Muscle layer of duodenum (tissue), 2 donors: ENCODE results near the gene SMAP2.

ENCODE experiments used
- H3K27ac ChIP-seq: one replicate; pipeline ENCODE4 v1.7.0; 2013; ENCODE audit warnings: mild to moderate bottlenecking, low read length
- H3K27me3 ChIP-seq: one replicate; pipeline ENCODE4 v1.7.0; 2013; ENCODE audit warnings: low read depth, mild to moderate bottlenecking, control low read depth, low read length
- H3K36me3 ChIP-seq, 2 donors: one replicate each; pipeline ENCODE4 v1.7.0; 2013; ENCODE audit warnings: low read length in 2 of 2, control low read depth in 1 of 2, mild to moderate bottlenecking in 1 of 2; ENCODE audit not compliant: insufficient read depth in 2 of 2, control insufficient read depth in 1 of 2
- H3K4me1 ChIP-seq, 2 donors: one replicate each; pipeline ENCODE4 v1.7.0; 2013; ENCODE audit warnings: low read length in 2 of 2, mild to moderate bottlenecking in 2 of 2, control low read depth in 1 of 2, moderate library complexity in 1 of 2; ENCODE audit not compliant: insufficient read depth in 2 of 2, control insufficient read depth in 1 of 2
- H3K4me3 ChIP-seq, 2 donors: one replicate each; pipeline ENCODE4 v1.7.0; 2013; ENCODE audit warnings: low read length in 2 of 2, low read depth in 1 of 2, mild to moderate bottlenecking in 1 of 2
- H3K9me3 ChIP-seq, 2 donors: one replicate each; pipeline ENCODE4 v1.7.0; 2013; ENCODE audit warnings: low read length in 2 of 2, control low read depth in 1 of 2, mild to moderate bottlenecking in 1 of 2; ENCODE audit not compliant: control insufficient read depth in 1 of 2
- donor health status: healthy.

The SMAP2 gene

DNA sequence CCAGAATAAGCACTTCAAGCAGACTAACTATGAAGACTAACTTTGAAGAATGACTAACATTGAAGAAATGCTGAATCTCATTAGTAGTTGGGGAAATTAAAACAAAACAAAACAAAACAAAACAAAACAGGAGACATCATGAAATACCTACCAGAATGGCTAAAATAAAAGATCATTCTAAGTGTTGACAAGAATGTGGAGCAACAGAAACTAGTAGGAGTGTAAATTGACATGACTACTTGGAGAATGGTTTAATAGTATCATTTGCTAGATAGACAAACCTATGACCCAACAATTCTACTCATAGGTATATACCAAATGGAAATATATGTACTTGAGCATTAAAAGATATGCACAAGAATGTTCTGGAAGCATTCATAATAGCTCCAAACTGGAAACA, 57.9 kb downstream of the SMAP2 start:
- no peaks in the 10 kb centered on the region for H3K27me3 ChIP-seq
- no peaks in the 10 kb centered on the region for H3K9me3 ChIP-seq
- H3K27ac ChIP-seq = no peak overlapping the region
- H3K36me3 ChIP-seq = no peaks in the 10 kb centered on the region
- no peak overlapping the region for H3K4me3 ChIP-seq
- no peaks in the 10 kb centered on the region for H3K4me1 ChIP-seq

DNA sequence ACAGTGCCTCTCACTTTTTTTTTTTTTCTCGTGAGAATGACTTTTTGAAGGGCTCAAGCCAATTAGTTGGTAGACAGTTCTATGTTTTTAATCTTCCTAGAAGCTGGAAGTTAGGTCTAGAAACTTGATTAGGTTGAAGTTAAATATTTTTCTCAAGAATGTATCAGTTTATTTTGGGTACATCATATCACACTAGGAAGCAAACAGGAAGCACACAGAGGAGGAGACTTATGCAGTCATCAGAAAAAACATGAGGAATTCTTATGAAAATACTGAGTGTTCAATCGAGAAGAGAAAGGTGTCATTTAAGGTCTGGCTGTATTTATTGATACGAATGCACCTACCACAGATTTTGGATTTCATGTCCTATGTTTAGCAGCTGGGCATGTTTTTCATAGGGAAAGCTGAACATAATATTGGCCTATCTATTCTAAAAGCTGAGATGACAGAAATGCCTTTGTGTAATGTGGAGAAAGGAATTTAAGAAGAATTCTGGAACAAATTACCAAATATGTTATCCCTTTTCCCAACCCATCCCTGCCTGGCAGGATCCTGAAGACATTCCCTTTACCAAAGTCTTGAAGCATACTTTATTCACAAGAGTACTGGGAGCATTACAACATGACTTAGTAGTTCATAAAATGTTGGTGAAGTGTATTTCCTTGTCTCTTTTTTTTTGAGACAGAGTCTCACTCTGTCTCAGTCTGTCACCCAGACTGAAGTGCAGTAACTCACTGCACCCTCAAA, 59.3 kb downstream of the SMAP2 start:
- no peaks in the 10 kb centered on the region for H3K27me3 ChIP-seq
- H3K4me1 ChIP-seq = no peaks in the 10 kb centered on the region
- no peak overlapping the region for H3K4me3 ChIP-seq
- no peaks in the 10 kb centered on the region for H3K36me3 ChIP-seq
- H3K27ac ChIP-seq = no peak overlapping the region
- H3K9me3 ChIP-seq = no peaks in the 10 kb centered on the region

DNA sequence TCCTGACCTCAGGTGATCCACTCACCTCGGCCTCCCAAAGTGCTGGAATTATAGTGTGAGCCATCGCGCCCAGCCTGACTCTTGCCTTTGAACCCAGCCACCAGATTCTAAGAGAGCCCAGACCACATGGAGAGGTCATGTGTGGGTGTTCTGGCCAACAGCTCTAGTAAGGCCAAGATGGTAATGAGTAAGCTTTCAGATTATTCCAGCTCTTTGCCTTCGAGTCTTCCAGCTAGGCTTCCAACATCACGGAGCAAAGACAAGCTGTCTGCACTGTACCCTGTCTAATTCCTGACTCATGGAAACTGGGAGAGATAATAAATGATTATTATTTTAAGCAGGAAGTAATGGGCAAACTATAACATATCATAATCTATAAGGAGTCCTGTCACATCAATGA, 61.9 kb downstream of the SMAP2 start:
- H3K36me3 ChIP-seq = no peaks in the 10 kb centered on the region
- H3K4me3 ChIP-seq = no peak overlapping the region
- no peaks in the 10 kb centered on the region for H3K9me3 ChIP-seq
- H3K27ac ChIP-seq = no peak overlapping the region
- no peaks in the 10 kb centered on the region for H3K4me1 ChIP-seq
- no peaks in the 10 kb centered on the region for H3K27me3 ChIP-seq

DNA sequence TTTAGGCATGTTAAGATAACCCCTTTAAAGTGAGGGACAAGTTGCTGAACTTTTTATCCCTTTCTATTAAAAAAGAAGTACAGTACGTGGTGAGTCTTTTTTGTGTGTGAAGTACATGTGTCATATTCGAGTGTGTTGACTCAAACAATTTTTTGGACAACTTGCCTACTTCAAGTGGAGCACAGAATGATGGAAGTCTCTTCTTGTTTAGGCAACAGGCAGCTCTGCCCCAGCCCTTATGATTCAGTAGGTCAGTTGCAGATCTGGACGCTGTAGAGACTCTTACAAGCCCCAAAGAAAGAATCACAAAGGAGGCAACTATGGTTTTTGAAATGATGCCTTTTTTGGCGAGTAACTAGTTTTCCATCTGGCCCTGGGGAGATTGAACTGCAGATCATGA, 62.3 kb downstream of the SMAP2 start:
- H3K36me3 ChIP-seq = no peaks in the 10 kb centered on the region
- H3K27ac ChIP-seq = no peak overlapping the region
- H3K4me1 ChIP-seq = no peaks in the 10 kb centered on the region
- no peaks in the 10 kb centered on the region for H3K27me3 ChIP-seq
- H3K9me3 ChIP-seq = no peaks in the 10 kb centered on the region
- H3K4me3 ChIP-seq = no peak overlapping the region

DNA sequence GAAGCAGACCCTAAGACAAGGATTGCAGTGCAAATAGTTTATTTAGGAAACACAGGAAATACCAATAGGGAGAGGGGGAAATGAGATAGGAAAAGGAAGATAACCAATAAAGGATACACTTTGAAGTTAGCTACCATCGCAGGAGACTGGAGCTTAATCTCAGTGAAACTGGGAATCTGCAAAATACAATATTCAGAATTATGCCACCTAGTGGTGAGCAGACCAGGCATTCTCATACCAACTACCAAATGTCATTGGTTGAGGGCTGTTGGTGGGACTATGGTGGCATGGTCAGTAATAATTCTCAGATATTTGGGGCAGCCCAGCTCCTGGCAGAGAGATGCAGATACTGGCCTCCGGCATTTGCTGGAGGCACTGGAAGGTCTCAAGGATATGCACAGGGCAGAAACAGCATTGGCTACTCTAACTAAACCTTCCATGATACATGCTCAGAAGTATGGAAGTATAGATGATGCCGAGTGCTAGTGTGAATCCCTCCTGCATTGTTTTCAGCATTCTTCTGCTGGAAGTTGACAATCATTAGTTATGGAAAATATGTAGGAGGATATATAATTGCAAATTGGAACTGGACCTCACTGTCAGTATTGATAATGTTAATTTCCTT, 65.0 kb downstream of the SMAP2 start:
- H3K4me1 ChIP-seq = no peaks in the 10 kb centered on the region
- H3K4me3 ChIP-seq = no peak overlapping the region
- no peaks in the 10 kb centered on the region for H3K9me3 ChIP-seq
- no peak overlapping the region for H3K27ac ChIP-seq
- H3K27me3 ChIP-seq = no peaks in the 10 kb centered on the region
- no peaks in the 10 kb centered on the region for H3K36me3 ChIP-seq

DNA sequence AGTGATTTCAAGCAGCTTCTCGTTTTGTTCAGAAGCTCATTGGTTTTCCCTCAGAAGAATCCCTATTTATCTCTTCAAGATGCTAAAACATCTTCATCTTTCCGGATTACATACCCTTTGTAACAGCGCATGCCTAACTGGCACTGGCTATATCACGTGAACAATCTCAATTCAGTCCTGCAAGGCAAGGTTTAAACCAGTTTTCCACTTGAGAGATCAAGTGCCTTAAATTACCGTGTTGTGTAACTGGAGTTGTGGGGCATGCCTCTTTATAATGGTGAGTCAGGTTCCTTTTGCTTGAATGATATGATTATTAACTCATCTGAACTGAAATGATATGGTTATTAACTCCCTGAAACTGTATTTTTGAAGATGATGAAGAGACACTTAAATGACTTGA, 65.7 kb downstream of the SMAP2 start:
- no peak overlapping the region for H3K4me3 ChIP-seq

DNA sequence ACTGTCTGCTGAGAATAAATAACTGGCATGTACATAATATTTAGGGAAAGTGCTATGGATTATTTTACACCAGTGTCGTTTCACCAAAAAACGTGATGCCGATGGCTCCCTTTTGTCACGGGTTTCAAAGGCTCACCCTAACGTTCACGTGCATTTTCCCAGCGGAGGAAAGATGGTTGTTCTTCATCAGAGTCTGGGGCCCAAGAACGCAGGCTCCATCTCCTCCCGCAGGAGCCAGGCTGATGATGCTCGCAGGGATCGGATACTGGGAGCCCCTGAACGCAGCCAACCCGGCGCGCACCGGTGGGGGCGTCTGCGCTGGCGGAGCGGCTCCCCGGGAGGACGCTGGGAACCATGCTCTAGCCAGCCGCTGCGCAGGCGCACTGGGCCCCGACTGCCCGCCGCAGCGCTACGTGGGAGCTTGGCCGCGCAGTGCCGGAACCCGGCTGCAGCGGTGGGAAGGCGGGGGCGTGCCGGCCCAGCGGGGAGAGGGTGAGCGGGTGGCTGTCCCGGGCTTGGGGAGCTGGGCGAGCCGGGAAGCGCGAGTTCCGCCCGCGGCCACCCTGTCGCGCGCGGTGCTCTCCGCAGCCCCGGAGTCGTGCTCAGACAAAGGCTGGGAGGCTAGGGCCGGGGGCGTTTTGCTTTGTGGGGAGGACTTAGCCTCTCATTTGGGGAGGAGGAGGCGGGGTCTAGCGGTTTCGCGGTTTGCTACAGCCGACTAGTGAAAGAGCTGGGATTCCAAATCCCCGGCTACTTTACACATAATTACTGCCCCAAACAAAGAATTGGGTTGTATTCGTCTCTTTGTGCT, 76.4 kb downstream of the SMAP2 start, which contains the start of gene ZFP69B:
Gene ZFP69B, plus strand, starts transcription at position 793 of the 811 bp plus-strand sequence. CDS start 486 bp downstream, outside the sequence.
- peaks cover 7 to 11% of the 10 kb centered on the region in 2 donors for H3K9me3 ChIP-seq
- peak within 1 kb of the TSS; percentile 80 to 88 for H3K4me3 ChIP-seq
- peaks cover 3 to 4% of the 10 kb centered on the region in 2 donors for H3K4me1 ChIP-seq
- H3K27me3 ChIP-seq = no peaks in the 10 kb centered on the region
- H3K36me3 ChIP-seq = peaks cover 0 to 9% of the 10 kb centered on the region in 2 donors
- peak within 1 kb of the TSS; percentile 72 for H3K27ac ChIP-seq

More for the DNA sequence above, 65.7 kb downstream of the SMAP2 start:
- Histone ChIP-seq H3K9me3 (no peaks in the 10 kb centered on the region), H3K27me3 (no peaks in the 10 kb centered on the region), H3K27ac (no peak overlapping the region), H3K4me1 (no peaks in the 10 kb centered on the region), H3K36me3 (no peaks in the 10 kb centered on the region)

DNA sequence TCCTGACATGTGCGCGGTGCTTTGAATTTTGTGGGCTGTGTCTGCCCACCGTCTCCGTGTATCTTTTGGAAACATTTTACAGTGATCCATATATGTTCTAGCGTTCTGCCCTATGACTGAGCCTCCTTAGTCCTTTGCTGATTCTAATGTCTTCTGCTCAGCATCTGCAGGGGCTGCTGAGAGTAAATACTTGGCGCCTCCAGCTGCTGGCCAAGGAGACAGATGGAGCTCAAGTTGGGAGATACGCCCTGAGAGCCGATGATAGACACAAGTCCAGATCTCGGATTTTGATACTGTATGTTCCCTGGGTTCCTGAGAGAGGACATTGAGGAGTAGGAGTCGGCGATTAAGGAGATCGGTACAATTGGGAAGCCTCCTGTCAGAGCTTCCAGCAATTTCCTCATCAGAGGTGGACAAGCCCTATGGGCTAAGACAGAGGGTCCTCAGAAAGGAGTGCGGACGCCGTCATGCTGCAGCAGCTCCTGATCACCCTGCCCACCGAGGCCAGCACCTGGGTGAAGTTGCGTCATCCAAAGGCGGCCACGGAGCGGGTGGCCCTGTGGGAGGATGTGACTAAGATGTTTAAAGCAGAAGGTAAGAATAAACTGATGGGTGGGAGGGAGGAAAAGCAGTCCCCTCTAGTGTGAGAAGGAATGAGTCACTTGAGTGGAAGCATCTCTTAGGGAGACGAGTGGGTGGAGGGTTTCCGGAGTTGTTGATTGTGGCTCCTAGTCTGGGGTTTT, 77.1 kb downstream of the SMAP2 start:
- Histone ChIP-seq H3K36me3 (peaks cover 0 to 12% of the 10 kb centered on the region in 2 donors), H3K27ac (peak overlapping the region; percentile 72), H3K27me3 (no peaks in the 10 kb centered on the region), H3K4me1 (peaks cover 3 to 4% of the 10 kb centered on the region in 2 donors), H3K4me3 (peak overlapping the region; percentile 80 to 88), H3K9me3 (peaks cover 8 to 11% of the 10 kb centered on the region in 2 donors)

DNA sequence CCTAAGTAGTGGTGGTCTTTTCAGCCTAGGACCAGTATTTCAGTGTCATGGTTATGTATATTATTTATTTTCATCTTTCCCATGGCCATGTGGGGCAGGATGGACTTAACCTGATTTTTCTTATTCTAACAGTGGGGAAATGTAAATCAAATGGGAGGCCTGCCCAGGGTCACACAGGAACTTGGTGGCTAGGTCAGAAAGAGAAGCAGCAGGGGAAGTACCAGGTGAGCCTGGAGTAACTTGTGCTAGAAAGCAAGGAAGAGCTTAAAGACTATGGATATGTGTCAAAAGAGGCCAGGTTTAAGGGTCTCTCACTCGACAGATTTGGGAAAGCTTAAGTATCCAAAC, 77.7 kb downstream of the SMAP2 start:
- Histone ChIP-seq H3K4me3 (peak overlapping the region; percentile 80 to 88), H3K36me3 (peaks cover 0 to 15% of the 10 kb centered on the region in 2 donors), H3K27me3 (no peaks in the 10 kb centered on the region), H3K4me1 (peaks cover 3 to 4% of the 10 kb centered on the region in 2 donors), H3K9me3 (peaks cover 8 to 11% of the 10 kb centered on the region in 2 donors), H3K27ac (no peak overlapping the region)

DNA sequence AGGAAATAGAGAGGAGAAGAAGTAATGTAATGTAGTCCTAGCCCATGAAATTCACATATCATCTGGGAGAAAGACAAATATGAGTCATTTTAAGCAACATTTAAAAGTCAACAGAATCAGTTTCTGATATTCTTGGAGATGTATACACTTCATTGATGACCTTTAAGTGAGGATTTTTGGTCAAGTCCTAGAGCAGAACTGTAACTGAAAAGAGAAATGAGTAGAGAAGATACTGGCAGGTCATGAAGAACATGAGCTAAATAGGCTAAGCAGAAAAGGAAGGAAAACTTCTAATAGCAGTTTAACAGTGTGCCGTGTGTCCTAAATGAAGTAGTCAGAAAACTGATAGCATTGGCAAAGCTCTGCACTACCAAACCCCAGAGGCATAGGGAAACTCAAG, 81.3 kb downstream of the SMAP2 start:
- Histone ChIP-seq H3K9me3 (peaks cover 33 to 44% of the 10 kb centered on the region in 2 donors), H3K27me3 (no peaks in the 10 kb centered on the region), H3K4me1 (peaks cover 0 to 3% of the 10 kb centered on the region in 2 donors), H3K4me3 (no peak overlapping the region), H3K36me3 (peaks cover 12 to 51% of the 10 kb centered on the region in 2 donors), H3K27ac (no peak overlapping the region)
